ENCODE results near the gene SORL1.
"Not testable (repeated sequence)": the region's sequence is repeated elsewhere in the genome, so short reads cannot be mapped to it uniquely, and the experiment has no call there.

The SORL1 gene

GRCh38 chr11:121451986-121452608, at the start of gene SORL1:
Gene SORL1, plus strand, starts transcription at chr11:121452314. Its CDS starts 18 bp downstream, at chr11:121452332.
- peak; percentile 70 for DNase-seq

DNA sequence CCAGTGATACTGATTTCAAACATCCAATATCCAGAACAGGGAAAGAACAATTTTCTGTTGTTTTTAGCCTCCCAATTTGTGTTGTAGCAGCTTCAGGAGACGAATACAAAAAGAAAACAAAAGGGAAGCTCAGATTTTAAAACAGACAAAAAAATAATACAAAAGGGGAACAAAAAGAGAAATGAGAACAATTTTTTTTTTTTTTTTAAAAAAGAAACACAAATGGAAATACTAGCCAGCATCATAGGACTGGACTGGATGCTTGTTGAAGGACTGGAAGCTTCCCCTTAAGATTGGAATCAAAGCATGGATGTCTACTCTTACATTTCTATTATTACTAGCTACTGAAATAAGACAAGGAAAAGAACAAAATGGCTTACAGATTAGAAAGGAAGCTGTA, 46.5 kb upstream of the SORL1 start:
- no peak for DNase-seq

DNA sequence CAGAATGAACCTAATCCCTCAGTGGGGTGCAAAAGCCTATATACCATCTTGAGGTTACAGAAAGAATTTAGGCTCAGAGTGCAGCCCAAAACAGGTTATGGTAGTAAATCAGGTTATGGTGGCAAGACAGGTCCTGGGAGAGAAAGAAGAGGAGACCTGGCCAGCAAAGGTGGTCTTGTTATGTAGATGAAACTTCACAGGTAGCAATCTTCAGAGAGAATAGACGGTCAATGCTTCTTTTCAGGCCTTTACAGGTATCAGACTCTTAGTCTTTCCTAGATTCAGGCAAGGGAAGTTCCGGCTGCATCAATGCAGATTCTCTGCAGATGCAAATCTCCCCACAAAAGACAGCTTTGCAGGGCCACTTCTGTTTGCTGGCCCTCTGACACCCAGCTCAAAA, 45.8 kb upstream of the SORL1 start:
- no peak for DNase-seq

DNA sequence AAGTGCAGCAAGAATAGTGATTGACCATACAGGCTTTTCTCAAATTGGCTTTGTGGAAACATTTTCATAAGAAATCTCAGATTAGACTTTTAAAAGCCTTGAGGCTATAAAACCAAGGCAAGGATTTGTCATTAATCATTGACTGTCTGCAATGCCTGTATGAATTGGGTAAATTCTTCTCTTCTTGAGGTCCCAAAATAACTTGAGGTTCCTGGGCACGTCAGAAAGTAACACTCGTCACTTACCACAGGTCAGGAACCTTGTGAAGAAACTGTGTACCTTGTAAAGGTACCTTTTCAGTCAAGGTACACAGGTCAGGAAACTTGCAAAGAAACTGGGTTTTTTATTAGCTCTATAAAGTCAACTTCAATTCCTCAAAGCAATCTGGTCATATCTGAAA, 43.3 kb upstream of the SORL1 start:
- no peak for DNase-seq

- not testable (repeated sequence) for DNase-seq
Measured at GRCh38 chr11:121410041-121410440, 42.1 kb upstream of the SORL1 start.

GRCh38 chr11:121411330-121411729, 40.8 kb upstream of the SORL1 start:
- DNase-seq = not testable (repeated sequence)

DNA sequence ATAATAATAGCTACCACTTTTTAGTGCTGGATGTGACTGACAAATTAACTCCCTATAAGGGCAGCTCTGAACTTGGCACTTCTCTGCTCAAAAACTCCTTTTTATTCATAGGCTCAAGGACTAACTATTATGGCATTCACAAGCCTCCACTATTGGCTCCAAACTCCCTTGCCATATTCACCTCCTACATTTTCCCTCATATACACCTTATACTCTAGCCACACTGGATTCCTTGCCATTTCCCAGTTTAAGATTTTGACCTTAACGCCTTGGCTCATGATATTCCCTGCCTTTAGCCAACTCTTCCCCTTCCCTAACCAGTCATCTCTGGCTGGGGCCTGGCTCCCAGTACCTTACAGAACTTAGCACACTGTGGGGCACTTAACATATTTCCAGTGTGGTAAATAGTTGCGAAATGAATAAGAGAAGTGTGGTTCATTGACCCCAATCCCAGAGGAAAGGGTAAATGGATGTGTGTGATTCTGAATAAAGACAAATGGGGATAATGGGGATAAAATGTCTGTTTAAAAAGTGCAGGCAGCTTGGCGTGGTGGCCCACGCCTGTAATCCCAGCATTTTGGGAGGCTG, 40.0 kb upstream of the SORL1 start:
- no peak for DNase-seq

DNA sequence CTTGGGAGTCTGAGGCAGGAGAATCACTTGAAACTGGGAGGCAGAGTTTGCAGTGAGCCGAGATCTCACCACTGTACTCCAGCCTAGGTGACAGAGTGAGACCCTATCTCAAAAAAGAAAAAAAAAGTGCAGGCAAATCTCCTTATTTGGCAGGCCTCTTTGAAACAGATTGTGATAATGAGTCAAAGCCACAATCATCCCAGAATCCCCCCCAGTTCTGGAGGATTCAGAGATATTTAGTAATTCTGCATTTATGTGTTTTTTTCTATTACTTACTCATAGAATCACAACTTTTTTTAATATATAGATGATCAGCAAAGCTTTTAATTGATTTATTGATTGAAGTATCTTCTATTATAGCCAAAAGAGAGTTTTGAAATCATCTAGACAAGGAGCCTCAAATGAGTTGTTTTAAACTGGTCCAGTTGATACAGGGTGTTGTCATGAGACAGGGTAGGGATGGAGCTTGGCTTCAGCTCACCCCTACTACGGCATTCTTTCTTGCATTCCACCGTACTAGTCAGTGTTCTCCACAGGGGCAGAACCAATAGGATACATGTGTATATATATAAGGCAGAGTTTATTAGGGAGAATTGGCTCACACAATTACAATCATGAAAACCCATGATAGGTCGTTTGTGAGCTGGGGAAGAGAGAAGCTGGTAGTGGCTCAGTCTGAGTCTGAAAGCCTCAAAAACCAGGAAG, 39.3 kb upstream of the SORL1 start:
- no peak for DNase-seq

DNA sequence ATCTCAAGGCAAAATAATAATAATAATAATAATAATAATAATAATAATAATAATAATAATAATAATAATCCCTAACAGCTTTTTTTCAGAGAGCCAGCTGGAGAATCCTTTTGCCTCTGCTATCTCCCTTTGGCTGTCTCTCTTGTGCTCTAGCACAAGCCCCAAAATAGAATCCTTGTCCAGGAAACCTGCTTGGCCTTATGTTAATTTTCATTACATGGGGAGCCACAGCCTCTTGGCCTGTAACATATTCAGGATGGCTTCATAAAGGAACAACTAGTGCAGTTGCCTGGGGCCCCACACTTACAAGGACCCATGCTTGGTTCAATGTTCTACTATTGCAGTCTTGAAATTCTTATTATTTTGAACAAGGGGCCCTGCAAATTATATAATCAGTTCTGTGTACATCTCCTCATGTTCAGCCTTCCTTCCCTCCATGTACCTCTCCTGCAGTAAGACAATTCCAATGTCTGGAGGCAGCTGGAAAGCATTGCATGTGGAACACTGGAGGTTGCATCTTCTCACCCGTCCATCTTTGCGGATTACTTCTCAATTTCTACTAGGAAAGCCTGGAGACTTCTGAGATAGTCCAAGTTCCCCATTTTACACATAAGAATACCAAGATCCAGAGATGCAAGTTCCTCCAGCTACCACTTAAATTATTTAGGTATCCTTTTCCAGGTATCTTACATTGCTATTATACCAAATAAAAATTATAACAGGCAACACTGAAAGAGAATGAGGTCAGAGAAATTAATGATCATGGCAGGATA, 37.8 kb upstream of the SORL1 start:
- no peak for DNase-seq

DNA sequence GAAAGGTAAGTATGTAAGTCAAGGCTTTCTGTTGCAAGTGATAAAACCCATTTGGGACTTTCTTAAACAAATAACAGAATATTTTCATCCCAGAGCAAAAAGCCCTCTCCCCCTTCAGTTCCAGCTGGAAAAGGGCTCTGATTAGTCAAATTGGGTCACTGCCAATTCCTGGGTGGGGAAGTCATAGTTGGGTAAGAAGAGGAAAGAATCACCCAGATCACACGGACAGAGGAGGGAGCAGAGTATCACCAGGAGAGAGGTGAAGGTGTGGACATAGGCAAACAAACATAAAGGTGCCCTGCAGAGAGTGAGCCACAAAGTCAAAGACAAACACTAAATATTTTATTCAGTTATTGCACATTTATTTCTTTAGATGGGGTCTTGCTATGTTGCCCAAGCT, 36.3 kb upstream of the SORL1 start:
- no peak for DNase-seq

GRCh38 chr11:121417055-121417551, 35.0 kb upstream of the SORL1 start:
- no peak for DNase-seq

- no peak for DNase-seq
Measured at GRCh38 chr11:121417607-121418006, 34.5 kb upstream of the SORL1 start.

- DNase-seq = peak; percentile 41
Measured at GRCh38 chr11:121418625-121419114, 33.4 kb upstream of the SORL1 start.

GRCh38 chr11:121419836-121420235, 32.3 kb upstream of the SORL1 start:
- no peak for DNase-seq

- DNase-seq = no peak
Measured at GRCh38 chr11:121420398-121420797, 31.7 kb upstream of the SORL1 start.

- peak; percentile 28 for DNase-seq
Measured at GRCh38 chr11:121421149-121421901, 30.8 kb upstream of the SORL1 start.

DNA sequence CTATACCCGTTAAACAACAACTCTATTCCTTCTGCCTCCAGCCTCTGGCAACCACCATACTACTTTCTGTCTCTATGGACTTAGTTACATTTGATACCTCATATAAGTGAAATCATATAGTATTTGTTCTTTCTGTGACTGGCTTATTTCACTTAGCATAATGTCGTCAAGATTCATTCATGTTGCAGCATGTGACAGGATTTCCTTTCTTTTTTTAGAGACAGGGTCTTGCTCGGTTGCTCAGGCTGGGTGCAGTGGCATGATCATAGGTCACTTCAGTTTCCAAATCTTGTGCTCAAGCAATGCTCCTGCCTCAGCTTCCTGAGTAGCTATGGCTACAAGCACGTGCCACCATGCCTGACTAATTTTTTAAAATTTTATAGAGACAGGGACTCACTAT, 29.4 kb upstream of the SORL1 start:
- no peak for DNase-seq

- DNase-seq = no peak
Measured at GRCh38 chr11:121425828-121426227, 26.3 kb upstream of the SORL1 start.

DNA sequence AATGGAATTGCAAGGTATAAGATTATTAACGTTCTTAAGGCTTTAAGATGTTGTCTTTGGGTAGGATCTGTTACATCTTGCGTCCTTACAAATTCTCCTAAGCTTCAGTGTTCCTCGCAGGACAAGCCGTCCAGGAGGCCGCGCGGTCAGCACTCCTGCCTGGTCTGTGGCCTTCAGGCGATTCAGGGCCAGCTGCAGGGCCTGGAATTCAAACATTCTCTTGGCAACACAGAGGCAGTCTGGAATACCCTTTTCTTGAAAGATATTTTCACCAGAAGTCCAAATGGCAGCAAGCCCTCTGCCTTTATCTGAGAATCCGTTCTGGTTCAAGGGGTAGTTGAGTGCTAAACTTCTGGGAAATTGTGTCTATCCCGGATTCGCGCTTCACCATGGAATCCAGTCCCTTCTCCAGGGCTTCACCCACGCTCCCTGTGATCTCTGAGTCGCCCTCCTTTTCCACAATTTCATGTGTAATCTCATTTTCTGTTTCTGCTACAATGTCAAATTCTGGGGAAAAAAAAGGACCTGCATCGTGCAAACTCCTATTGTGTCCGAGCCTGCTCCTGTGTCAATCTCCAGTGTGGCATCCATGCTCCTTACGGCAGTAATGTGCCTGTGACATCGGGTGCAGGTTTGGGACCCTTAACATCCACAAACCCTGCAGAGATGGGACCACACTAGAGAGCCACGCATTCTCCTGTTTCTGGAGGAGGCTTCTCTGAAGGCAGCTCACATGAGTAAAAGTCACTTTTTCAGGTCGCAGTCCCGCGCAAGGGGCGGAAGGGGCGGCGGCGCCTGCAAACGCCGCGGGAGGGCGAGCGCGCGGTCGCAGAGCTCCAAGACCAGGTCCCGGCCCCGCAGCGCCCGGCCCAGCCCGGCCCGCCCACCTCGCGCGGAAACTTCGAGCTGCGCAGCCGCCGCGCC, 25.4 kb upstream of the SORL1 start:
- DNase-seq = peak; percentile 32

- no peak for DNase-seq
Measured at GRCh38 chr11:121427400-121427744, 24.7 kb upstream of the SORL1 start.

DNA sequence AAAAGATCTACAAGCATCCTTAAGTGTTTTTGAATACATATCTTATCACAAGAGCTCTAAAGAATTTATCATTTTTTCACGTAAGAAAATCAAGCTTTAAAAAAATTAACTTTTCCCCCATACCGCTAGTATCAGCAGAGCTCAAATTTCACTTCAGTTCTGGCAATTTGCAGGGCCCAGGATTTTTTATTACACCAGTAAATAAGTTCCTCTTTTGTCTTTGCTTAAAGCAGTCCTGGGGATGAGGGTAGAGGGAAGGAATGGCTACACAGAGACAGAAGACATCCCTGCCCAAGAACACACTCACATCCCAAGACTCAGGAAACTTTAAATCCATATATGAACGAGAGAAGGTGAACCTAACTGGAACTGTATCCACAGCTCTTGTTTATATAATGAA, 22.6 kb upstream of the SORL1 start:
- no peak for DNase-seq

Measured in NCI-H82 (cell line).